ENCODE data around the gene SERPINB5.
A peak's percentile ranks its signal among the peaks of the same experiment; 100 is the strongest.

DNA sequence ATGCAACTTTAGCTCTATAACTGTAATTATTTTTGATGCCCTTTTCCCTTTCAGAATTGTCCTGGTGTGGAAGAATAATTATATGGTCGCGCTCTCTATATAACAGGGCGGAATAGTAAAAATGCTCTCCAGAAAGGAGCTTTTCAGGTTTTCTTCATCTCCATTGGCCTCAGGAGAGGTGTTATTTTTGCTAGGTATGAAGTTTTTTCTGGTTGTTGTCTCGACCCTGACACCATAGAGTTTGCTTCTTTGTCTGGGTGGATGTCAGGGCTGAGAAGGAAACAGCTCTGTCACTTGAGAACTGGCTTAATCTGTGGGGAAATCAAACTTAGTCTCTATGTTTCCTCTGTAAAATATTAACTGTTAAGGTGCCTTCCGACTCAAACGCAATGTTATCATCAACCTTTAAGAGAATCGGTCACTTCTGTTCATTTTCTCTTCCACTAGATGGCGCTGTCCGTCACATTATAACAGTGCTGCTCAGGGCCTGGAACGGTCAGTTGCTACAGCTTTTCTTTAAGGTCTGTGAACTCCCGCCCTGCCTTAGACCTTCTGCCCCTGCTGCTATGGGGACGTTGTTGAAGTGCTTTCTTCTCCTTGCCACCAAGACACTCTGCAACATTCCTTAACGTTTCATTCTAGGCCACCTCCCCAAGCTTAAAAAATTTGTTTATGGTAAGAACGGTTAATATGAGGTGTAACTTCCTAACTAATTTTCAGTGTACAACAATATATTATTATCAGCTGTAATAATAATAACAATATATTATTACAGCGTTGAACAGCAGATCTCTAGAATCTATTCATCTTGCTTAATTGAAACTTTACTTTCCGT is 41.6 kb downstream of the SERPINB5 start:
- TF ChIP-seq CTCF (IDR thresholded peaks at IDR 0.05) (peak; percentile 58 to 78 (median 69)), POLR2A (IDR thresholded peaks at IDR 0.05) (no peak)

Measured in breast epithelium (tissue), 3 donors.